Stimulated activated naive CD4-positive, alpha-beta T cell treated with Interleukin-2 at 50 U/mL for 16 hours (primary cell): ENCODE results near the gene CERT1.
"Not testable (repeated sequence)": the region's sequence is repeated elsewhere in the genome, so short reads cannot be mapped to it uniquely, and the experiment has no call there.

Source experiments
- DNase-seq: peaks from one replicate; lab custom pipeline; 2025; lab: John Stamatoyannopoulos, UW

CERT1 gene

GRCh38 chr5:75342836-75343235 is 168.6 kb downstream of the CERT1 start:
- DNase-seq, result no peak

- no peak for DNase-seq
Observed at GRCh38 chr5:75341934-75342333, 169.5 kb downstream of the CERT1 start.

- no peak for DNase-seq
Observed at GRCh38 chr5:75340714-75341478, 170.5 kb downstream of the CERT1 start.

GRCh38 chr5:75338408-75338807 is 173.0 kb downstream of the CERT1 start:
- DNase-seq, result no peak

GRCh38 chr5:75337366-75338021 is 173.9 kb downstream of the CERT1 start:
- peak; percentile 27 for DNase-seq

- DNase-seq, result peak; percentile 99
Observed at GRCh38 chr5:75336615-75337336, 174.7 kb downstream of the CERT1 start, which contains the start of gene HMGCR. Gene HMGCR, plus strand, starts transcription at chr5:75337220. Its CDS starts 5,386 bp downstream, at chr5:75342606.

GRCh38 chr5:75335952-75336614 is 175.3 kb downstream of the CERT1 start:
- DNase-seq, result no peak

- no peak for DNase-seq
Observed at GRCh38 chr5:75335486-75335885, 175.9 kb downstream of the CERT1 start.

GRCh38 chr5:75334413-75334812 is 177.0 kb downstream of the CERT1 start:
- DNase-seq, result not testable (repeated sequence)

GRCh38 chr5:75333759-75334158 is 177.7 kb downstream of the CERT1 start:
- DNase-seq, result not testable (repeated sequence)

- no peak for DNase-seq
Observed at GRCh38 chr5:75331095-75332090, 180.0 kb downstream of the CERT1 start.

- DNase-seq, result no peak
Observed at GRCh38 chr5:75330404-75330803, 181.0 kb downstream of the CERT1 start.
